ENCODE results near the gene ATOX1. TPM values are rescaled to one million over a fixed set of nuclear protein-coding genes. Genes with fewer than 3 reads are reported as not detected.

ATOX1 gene
- total and polyA plus RNA-seq, 2 of the 4 experiments (the other 2 are of a cell fraction), result 56.3 to 360 TPM

DNA sequence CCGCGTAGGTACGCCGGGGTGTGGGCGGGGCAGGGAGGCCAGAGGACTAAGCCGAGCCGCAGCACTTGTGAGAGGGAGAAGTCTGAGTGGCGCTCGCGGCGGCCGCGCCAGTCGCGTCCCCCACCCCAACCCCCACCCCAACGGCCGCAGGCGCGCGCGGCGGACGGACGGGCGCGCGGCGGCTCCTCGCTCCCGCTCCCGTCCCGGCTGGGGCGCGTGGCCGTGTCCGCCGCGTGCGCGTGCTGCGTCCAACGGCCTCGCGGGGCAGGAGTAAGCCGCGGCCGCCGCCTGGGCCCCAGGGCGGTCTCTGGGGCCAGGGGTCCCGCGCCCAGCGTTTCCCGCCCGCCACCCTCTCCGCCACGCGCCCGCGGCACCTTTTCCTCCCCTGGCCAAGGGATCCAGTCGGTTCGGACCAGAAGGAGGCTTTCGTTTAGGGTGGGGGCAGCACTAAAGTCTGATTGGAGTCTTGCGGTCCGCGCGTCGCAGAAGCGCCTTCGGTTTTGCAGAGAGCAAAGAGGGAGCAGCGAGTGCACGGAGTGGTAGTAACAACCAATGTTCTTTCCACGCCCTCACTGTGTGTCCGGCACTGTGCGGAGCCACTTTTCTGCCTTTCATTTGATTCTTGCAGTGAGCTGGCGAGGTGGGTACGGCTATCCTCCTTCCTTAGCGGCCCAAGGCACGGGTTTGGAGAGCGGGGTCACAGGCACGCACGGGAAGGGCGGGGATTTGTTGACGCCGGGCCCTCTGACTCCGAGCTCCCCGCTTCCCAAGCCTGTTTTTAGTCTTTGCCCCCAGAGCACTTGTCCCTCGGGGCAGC, 13.8 kb upstream of the ATOX1 start:
- Histone ChIP-seq H3K4ac (ENCODE audit: low read depth, low read length) (peak overlapping the region; percentile 75), H4K8ac (ENCODE audit: low read depth in 2 of 2, low read length in 2 of 2) (peak overlapping the region in 1 of 2 experiments; percentile 78; a peak in 1 of 4 replicates), H3K36me3 (ENCODE audit: control insufficient read depth, insufficient read depth, low read length) (no peaks in the 10 kb centered on the region; the same call in 1 of the 2 replicates), H3K4me1 (ENCODE audit: control insufficient read depth, insufficient read depth, low read length) (peaks cover 5% of the 10 kb centered on the region; the same call in 1 of the 2 replicates), H3K9ac (ENCODE audit: low read depth, low read length) (peak overlapping the region; percentile 94), H2AK5ac (ENCODE audit: low read depth, low read length) (peak overlapping the region; percentile 86), H2AK9ac (replicated peaks; ENCODE audit: low read depth, low read length, poor library complexity) (peak overlapping the region; percentile 99), H2BK20ac (ENCODE audit: low read depth, low read length) (no peak overlapping the region), H3K56ac (ENCODE audit: extremely low read depth, insufficient read depth, low read length) (peak overlapping the region; percentile 65), H2AFZ (replicated peaks; ENCODE audit: low read length, poor library complexity) (peak overlapping the region; percentile 96), H4K20me1 (ENCODE audit: insufficient read depth, low read length) (peaks cover 49% of the 10 kb centered on the region), H2BK120ac (ENCODE audit: low read depth, low read length) (no peak overlapping the region), H3K27ac (ENCODE audit: insufficient read depth, low read length) (peak overlapping the region; percentile 79), H2BK5ac (ENCODE audit: low read depth, low read length, poor library complexity, severe bottlenecking) (peak overlapping the region; percentile 71), H4K91ac (ENCODE audit: insufficient read depth, low read depth, low read length) (peak overlapping the region; percentile 41), H4K5ac (ENCODE audit: low read depth, low read length) (peak overlapping the region; percentile 13; the same call in 1 of the 2 replicates), H3K14ac (replicated peaks; ENCODE audit: low read depth, low read length) (peak overlapping the region; percentile 85), H3K79me1 (ENCODE audit: low read depth in 1 of 2, low read length in 2 of 2) (peaks cover 0 to 7% of the 10 kb centered on the region in 2 experiments; a peak in 1 of 4 replicates), H2BK15ac (ENCODE audit: low read depth, low read length) (no peak overlapping the region), H3K27me3 (ENCODE audit: control insufficient read depth, insufficient read depth, low read length) (no peaks in the 10 kb centered on the region), H3K9me3 (ENCODE audit: control insufficient read depth, insufficient read depth, low read length) (no peaks in the 10 kb centered on the region), H3K18ac (ENCODE audit: low read depth, low read length) (no peak overlapping the region), H3K9me1 (ENCODE audit: insufficient read depth, low read length) (no peaks in the 10 kb centered on the region; the same call in 1 of the 2 replicates), H3K23ac (ENCODE audit: low read depth, low read length) (peak overlapping the region; percentile 85), H3K4me2 (ENCODE audit: low read depth, low read length) (peak overlapping the region; percentile 98), H3K4me3 (ENCODE audit: insufficient read depth, low read depth, low read length) (peak overlapping the region; percentile 63)
- CTCF ChIA-PET, result interaction anchor here (1.1 to 1.3 kb wide), 3 partner anchors 32 to 325 kb away, joined by 3 to 6 read pairs (median 3); partner anchors contain the start of gene SLC36A1
- dilution Hi-C loops (cut with HindIII; ENCODE audit: low sequenced_read_pairs, unreplicated experiment), result no loop called here
- no peak for DNase-seq
- peak; percentile 8 for ATAC-seq (ENCODE audit: low read depth)
- POLR2A ChIA-PET (ENCODE audit: unreplicated experiment), result interaction anchor here (1.0 to 1.8 kb wide), 3 partner anchors 9 to 85 kb away, joined by 3 to 5 read pairs (median 4); partner anchors contain the start of gene SPARC
- intact Hi-C loops (cut with micrococcal nuclease), result loop anchor here (2.0 to 5.0 kb wide), 2 partner anchors 370 to 519 kb away; partner anchors contain the start of gene GM2A
- BruUV-seq (replicated peaks), result no TSS peak
- 0% methylated on average over 19 of the region's 87 CpGs; no CpG with 5 or more reads in 1 of the 2 experiments for WGBS, 2 experiments (ENCODE audit: extremely low coverage in 2 of 2, insufficient read length in 1 of 2)
- in situ Hi-C loops (cut with MboI; ENCODE audit: low sequenced_read_pairs), result no loop called here
- TF ChIP-seq SMC3 (IDR thresholded peaks at IDR 0.05; ENCODE audit: low read depth, low read length), result no peak
- TF ChIP-seq RCOR1 (IDR thresholded peaks at IDR 0.05; ENCODE audit: insufficient replicate concordance, low read length), result no peak
- TF ChIP-seq POLR2A (IDR thresholded peaks at IDR 0.05; ENCODE audit: low read depth, low read length), result no peak
- TF ChIP-seq RAD21 (IDR thresholded peaks at IDR 0.05; ENCODE audit: low read length), result no peak
- no peak for TF ChIP-seq BHLHE40 (IDR thresholded peaks at IDR 0.05; ENCODE audit: low read depth, low read length)
- TF ChIP-seq MAFK (IDR thresholded peaks at IDR 0.05; ENCODE audit: low read depth, low read length), result no peak
- TF ChIP-seq, protein P1, sequence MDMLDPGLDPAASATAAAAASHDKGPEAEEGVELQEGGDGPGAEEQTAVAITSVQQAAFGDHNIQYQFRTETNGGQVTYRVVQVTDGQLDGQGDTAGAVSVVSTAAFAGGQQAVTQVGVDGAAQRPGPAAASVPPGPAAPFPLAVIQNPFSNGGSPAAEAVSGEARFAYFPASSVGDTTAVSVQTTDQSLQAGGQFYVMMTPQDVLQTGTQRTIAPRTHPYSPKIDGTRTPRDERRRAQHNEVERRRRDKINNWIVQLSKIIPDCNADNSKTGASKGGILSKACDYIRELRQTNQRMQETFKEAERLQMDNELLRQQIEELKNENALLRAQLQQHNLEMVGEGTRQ (IDR thresholded peaks at IDR 0.05; ENCODE audit: low read depth, low read length), result no peak
- TF ChIP-seq FOS (IDR thresholded peaks at IDR 0.05; ENCODE audit: low read depth, low read length), result no peak
- TF ChIP-seq RFX5 (IDR thresholded peaks at IDR 0.05; ENCODE audit: low read depth, low read length), result no peak
- TF ChIP-seq MXI1 (IDR thresholded peaks at IDR 0.05; ENCODE audit: borderline replicate concordance, low read depth, low read length), result no peak; the same call in 1 of the 2 replicates
- no peak for TF ChIP-seq MAZ (IDR thresholded peaks at IDR 0.05; ENCODE audit: borderline replicate concordance, low read depth, low read length)
- TF ChIP-seq NFE2L2 (IDR thresholded peaks at IDR 0.05; ENCODE audit: low read depth, low read length), result no peak
- TF ChIP-seq, protein P2, sequence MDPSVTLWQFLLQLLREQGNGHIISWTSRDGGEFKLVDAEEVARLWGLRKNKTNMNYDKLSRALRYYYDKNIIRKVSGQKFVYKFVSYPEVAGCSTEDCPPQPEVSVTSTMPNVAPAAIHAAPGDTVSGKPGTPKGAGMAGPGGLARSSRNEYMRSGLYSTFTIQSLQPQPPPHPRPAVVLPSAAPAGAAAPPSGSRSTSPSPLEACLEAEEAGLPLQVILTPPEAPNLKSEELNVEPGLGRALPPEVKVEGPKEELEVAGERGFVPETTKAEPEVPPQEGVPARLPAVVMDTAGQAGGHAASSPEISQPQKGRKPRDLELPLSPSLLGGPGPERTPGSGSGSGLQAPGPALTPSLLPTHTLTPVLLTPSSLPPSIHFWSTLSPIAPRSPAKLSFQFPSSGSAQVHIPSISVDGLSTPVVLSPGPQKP (IDR thresholded peaks at IDR 0.05; ENCODE audit: borderline replicate concordance, low read depth, low read length), result no peak
- no peak for TF ChIP-seq CEBPB (IDR thresholded peaks at IDR 0.05; ENCODE audit: low read depth, low read length)

All from IMR-90 (cell line).